K562 (cell line): ENCODE data around the gene ANK3. TPM values are rescaled to one million over a fixed set of nuclear protein-coding genes. Genes with fewer than 3 reads are reported as not detected.
A peak's percentile ranks its signal among the peaks of the same experiment; 100 is the strongest.

Experiments
- ATAC-seq: fragments of 200-7000 bp; cut with Tn5 transposase; 3 replicates; pipeline ENCODE4 v1.9.1; 2020; ENCODE audit warnings: moderate library complexity
- BruUV-seq: library from RNA; stranded (reverse); fragments of 400-500 nt; replicated peaks from 2 replicates; lab custom pipeline; 2021; lab: Mats Ljungman, UMichigan
- CTCF ChIA-PET: fragments of 300-600 bp; formaldehyde crosslinking; extraction: SDS; loops from one replicate; lab custom pipeline; 2021; ENCODE audit warnings: low intra/inter-chr PET ratio; lab: Yijun Ruan, JAX
- POLR2A ChIA-PET: fragments of 300-600, 350-650 bp; sonication (Branson Sonifier 250); formaldehyde crosslinking; extraction: SDS; loops from one replicate; lab custom pipeline; 2021; ENCODE audit warnings: antibody characterized with exemption, inconsistent platforms; lab: Yijun Ruan, JAX
- DNase-seq, 4 experiments: peaks; one replicate each; pipeline versions ENCODE4 v3.0.0 to v3.0.0-alpha.2; 2011 to 2018; ENCODE audit warnings: low spot score in 3 of 4, mixed read lengths in 3 of 4; ENCODE audit errors: extremely low read depth in 1 of 4
- FAIRE-seq: peaks from 2 replicates; lab custom pipeline; 2011; peaks lifted over from hg19 to GRCh38; lab: Jason Lieb, UNC
- H2AFZ ChIP-seq: 2 replicates; pipeline ENCODE4 v1.6.0; 2011; ENCODE audit warnings: low read depth, low read length, control low read depth, inconsistent platforms
- H3K27ac ChIP-seq: fragments of 200-600 bp; 3 replicates; pipeline ENCODE4 v1.8.0; 2011; ENCODE audit warnings: low read depth, mild to moderate bottlenecking, control low read depth, inconsistent platforms, low read length, moderate library complexity, mixed read lengths; ENCODE audit errors: extremely low read depth
- H3K27me3 ChIP-seq, 2 experiments: fragments of 300-600 bp in 1 of 2; 2 replicates in 1 of 2; 3 replicates in 1 of 2; pipeline versions ENCODE4 v1.6.0 to v1.8.0; 2011; ENCODE audit warnings: inconsistent platforms in 2 of 2, low read length in 2 of 2, mild to moderate bottlenecking in 1 of 2, mixed read lengths in 1 of 2, moderate library complexity in 1 of 2; ENCODE audit not compliant: control insufficient read depth in 2 of 2, insufficient read depth in 2 of 2
- H3K36me3 ChIP-seq: fragments of 300-600 bp; 3 replicates; pipeline ENCODE4 v1.8.0; 2011; ENCODE audit warnings: mild to moderate bottlenecking, low read length, inconsistent platforms; ENCODE audit not compliant: control insufficient read depth, insufficient read depth
- H3K4me1 ChIP-seq, 2 experiments: fragments of 200-600 bp in 1 of 2; replicated peaks in 1 of 2; 2 replicates in 1 of 2; 3 replicates in 1 of 2; pipeline versions ENCODE4 v1.5.1 to v1.8.0; 2011; ENCODE audit warnings: inconsistent platforms in 2 of 2, low read length in 2 of 2, mild to moderate bottlenecking in 1 of 2, mixed read lengths in 1 of 2, moderate library complexity in 1 of 2; ENCODE audit not compliant: control insufficient read depth in 2 of 2, insufficient read depth in 2 of 2
- H3K4me2 ChIP-seq: 2 replicates; pipeline ENCODE4 v1.6.1; 2011; ENCODE audit warnings: low read length, control low read depth, inconsistent platforms, mixed read lengths; ENCODE audit not compliant: insufficient read depth
- H3K4me3 ChIP-seq: fragments of 200-600 bp; sonication (generic), shearing (Covaris generic); 2 replicates; pipeline ENCODE4 v1.5.1; 2016; ENCODE audit warnings: control low read depth, inconsistent platforms
- H3K79me2 ChIP-seq: fragments of 200-600 bp; 3 replicates; pipeline ENCODE4 v1.8.0; 2011; ENCODE audit warnings: low read length, inconsistent platforms; ENCODE audit not compliant: control insufficient read depth, insufficient read depth
- H3K9ac ChIP-seq, 2 experiments: 2 replicates each; pipeline versions ENCODE4 v1.6.0 to v1.6.1; 2011; ENCODE audit warnings: low read depth in 2 of 2, low read length in 2 of 2, control low read depth in 1 of 2, inconsistent platforms in 1 of 2, mild to moderate bottlenecking in 1 of 2, mixed read lengths in 1 of 2; ENCODE audit not compliant: insufficient read depth in 1 of 2
- H3K9me1 ChIP-seq: one replicate; pipeline ENCODE4 v1.6.0; 2011; ENCODE audit warnings: inconsistent platforms, mild to moderate bottlenecking, low read length, moderate library complexity; ENCODE audit not compliant: control insufficient read depth, insufficient read depth
- H3K9me3 ChIP-seq: replicated peaks from 2 replicates; pipeline ENCODE4 v1.5.1; 2011; ENCODE audit warnings: low read depth, low read length, inconsistent platforms; ENCODE audit not compliant: control insufficient read depth, insufficient read depth
- H4K20me1 ChIP-seq: replicated peaks from 2 replicates; pipeline ENCODE4 v1.6.1; 2011; ENCODE audit warnings: low read length, inconsistent platforms, mixed read lengths; ENCODE audit not compliant: control insufficient read depth, insufficient read depth
- ARID4B ChIP-seq: sonication (generic); formaldehyde crosslinking; IDR thresholded peaks from 2 replicates; pipeline ENCODE4 v1.8.0; 2022; ENCODE audit warnings: mild to moderate bottlenecking, missing genetic modification reagents
- ATF7 ChIP-seq: fragments of 450-650 bp; IDR thresholded peaks from 2 replicates; pipeline ENCODE4 v1.7.1; 2014; ENCODE audit warnings: mild to moderate bottlenecking, moderate library complexity
- CHD2 ChIP-seq: IDR thresholded peaks from 2 replicates; pipeline ENCODE4 v1.6.1; 2011; ENCODE audit warnings: low read depth, low read length
- DDX20 ChIP-seq: fragments of 450-650 bp; IDR thresholded peaks from 2 replicates; pipeline ENCODE4 v1.6.1; 2016; ENCODE audit warnings: missing genetic modification characterization, low read depth, mild to moderate bottlenecking, missing compliant biosample characterization, moderate library complexity
- EGR1 ChIP-seq: fragments of 450-650 bp; conservative IDR thresholded peaks from 2 replicates; pipeline ENCODE4 v1.6.1; 2017; ENCODE audit warnings: mild to moderate bottlenecking
- ELK3 ChIP-seq: fragments of 450-650 bp; formaldehyde crosslinking; IDR thresholded peaks from 2 replicates; pipeline ENCODE4 v1.4.0; 2020; ENCODE audit warnings: mild to moderate bottlenecking
- KLF13 ChIP-seq: fragments of 450-650 bp; IDR thresholded peaks from 2 replicates; pipeline ENCODE4 v1.6.1; 2016; ENCODE audit warnings: missing genetic modification characterization, low read depth, mild to moderate bottlenecking, missing compliant biosample characterization, moderate library complexity, borderline replicate concordance
- MLLT1 ChIP-seq, 2 experiments: fragments of 450-650 bp; IDR thresholded peaks; 2 replicates each; pipeline ENCODE4 v1.6.1; 2016
- PRPF4 ChIP-seq: fragments of 200-400 bp; formaldehyde crosslinking; IDR thresholded peaks from one replicate; pipeline ENCODE4 v1.6.1; 2017; ENCODE audit warnings: low read length, low read depth, mild to moderate bottlenecking; ENCODE audit not compliant: insufficient read depth, poor library complexity, severe bottlenecking
- RBM14 ChIP-seq: fragments of 200-400 bp; formaldehyde crosslinking; IDR thresholded peaks from 2 replicates; pipeline ENCODE4 v1.6.1; 2018; ENCODE audit warnings: low read depth, mild to moderate bottlenecking, low read length, moderate library complexity, borderline replicate concordance; ENCODE audit not compliant: insufficient read depth
- RBM17 ChIP-seq: fragments of 200-400 bp; formaldehyde crosslinking; IDR thresholded peaks from 2 replicates; pipeline ENCODE4 v1.6.1; 2017; ENCODE audit warnings: low read depth, mild to moderate bottlenecking, low read length, borderline replicate concordance
- RNF219 ChIP-seq: fragments of 250-450 bp; sonication (Bioruptor Pico); IDR thresholded peaks from 2 replicates; pipeline ENCODE4 v1.5.0; 2022; ENCODE audit warnings: mild to moderate bottlenecking
- ZBTB8A ChIP-seq: fragments of 450-650 bp; IDR thresholded peaks from 2 replicates; pipeline ENCODE4 v1.6.1; 2018; ENCODE audit warnings: mild to moderate bottlenecking, moderate library complexity; ENCODE audit not compliant: partially characterized antibody
- WGBS: fragments of 100-300 bp; shearing (Covaris generic); methylation state at CpG from one replicate; pipeline ENCODE4 v1.1.6; 2016; ENCODE audit warnings: low coverage, mixed read lengths; ENCODE audit not compliant: insufficient coverage; ENCODE audit errors: missing lambda C conversion rate; 5-methylcytosine and 5-hydroxymethylcytosine counted together
- in situ Hi-C: fragments of 300-500 bp; cut with MboI; formaldehyde crosslinking; loops from 4 replicates; pipeline ENCODE4 v1.15.0; 2018; ENCODE audit warnings: inconsistent platforms, mixed read lengths
- intact Hi-C: fragments of 100-400 bp; cut with micrococcal nuclease; formaldehyde crosslinking; loops from 2 replicates; pipeline ENCODE4 v1.14.2; 2022
- polyA plus RNA-seq, 8 experiments: library from polyadenylated mRNA; depleted of rRNA in 4 of 8; stranded (reverse) in 5 of 8; unstranded in 3 of 8; fragments of >200 nt; fragmentation: Nextera tagmentation in 2 of 8; fragmentation: Illumina TruSeq in 1 of 8; extraction: Ambion mirVana in 2 of 8; extraction: Trizol in 1 of 8; gene quantifications; 2 replicates each; pipeline versions ENCODE4 v1.2.1 to v1.2.3, GENCODE V29; 2011 to 2014; ENCODE audit warnings: inconsistent platforms in 1 of 8, missing spikeins in 1 of 8
- total RNA-seq, 7 experiments: library from RNA; depleted of rRNA in 6 of 7; stranded (reverse); fragments of >200 nt in 6 of 7; fragmentation: Illumina TruSeq in 2 of 7; extraction: Trizol in 2 of 7; gene quantifications; 2 replicates each; pipeline versions ENCODE4 v1.2.1 to v1.2.3, GENCODE V29; 2011 to 2021; ENCODE audit warnings: low replicate concordance in 1 of 7

ANK3 gene
- total and polyA plus RNA-seq, 9 of the 15 experiments (the other 6 are each of a cell fraction or from before 2014, with no cell fraction given), result 10.0 to 32.3 (median 17.9) TPM

- intact Hi-C loops (no loop called here), in situ Hi-C loops (no loop called here)
- WGBS, result 30% methylated on average over 5 of the region's 5 CpGs
- no peaks in the 10 kb centered on the region for H3K9me1 ChIP-seq
- no peak overlapping the region for H2AFZ ChIP-seq
- CTCF ChIA-PET, result no interaction called here
- no TSS peak for BruUV-seq
- FAIRE-seq (no peak), ATAC-seq (no peak), DNase-seq (no peak)
- H3K79me2 ChIP-seq, result no peaks in the 10 kb centered on the region
- no peak overlapping the region for H3K27ac ChIP-seq
- no peak overlapping the region for H3K9ac ChIP-seq
- H3K9me3 ChIP-seq, result no peaks in the 10 kb centered on the region
- H3K4me3 ChIP-seq, result no peak overlapping the region
- H3K27me3 ChIP-seq, result no peaks in the 10 kb centered on the region
- no peaks in the 10 kb centered on the region for H3K36me3 ChIP-seq
- POLR2A ChIA-PET, result interaction anchor here (0.6 kb wide), 1 partner anchor 49 kb away, joined by 3 read pairs; no protein-coding TSS in a partner anchor
- no peak overlapping the region for H3K4me2 ChIP-seq
- peaks cover 0 to 28% of the 10 kb centered on the region in 2 experiments; a peak in 2 of 5 replicates for H3K4me1 ChIP-seq
- H4K20me1 ChIP-seq, result no peaks in the 10 kb centered on the region
- TF ChIP-seq RBM17 (no peak), ELK3 (CRISPR knock-in tag) (no peak), CHD2 (no peak), DDX20 (no peak), RNF219 (CRISPR knock-in tag) (no peak), PRPF4 (no peak), KLF13 (tag) (no peak), RBM14 (no peak), ZBTB8A (no peak), ARID4B (CRISPR knock-in tag) (no peak), MLLT1 (IDR thresholded peaks at IDR 0.05) (no peak), EGR1 (0 out of 2 replicates have a peak, but pooled peaks have one; percentile 24), ATF7 (no peak)
Observed at GRCh38 chr10:60422809-60423208, 33.1 kb upstream of the ANK3 start.
